ENCODE measurements around the gene CCDC198. TPM values are rescaled to one million over a fixed set of nuclear protein-coding genes. Genes with fewer than 3 reads are reported as not detected.

CCDC198 gene, protein sequence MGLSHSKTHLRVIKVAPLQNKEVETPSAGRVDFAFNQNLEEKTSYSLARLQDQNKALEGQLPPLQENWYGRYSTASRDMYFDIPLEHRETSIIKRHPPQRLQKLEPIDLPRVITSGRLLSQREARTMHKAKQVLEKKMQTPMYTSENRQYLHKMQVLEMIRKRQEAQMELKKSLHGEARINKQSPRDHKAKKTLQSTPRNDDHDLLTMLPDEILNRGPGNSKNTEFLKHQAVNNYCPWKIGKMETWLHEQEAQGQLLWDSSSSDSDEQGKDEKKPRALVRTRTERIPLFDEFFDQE
- not detected in 2 replicates for total RNA-seq

DNA sequence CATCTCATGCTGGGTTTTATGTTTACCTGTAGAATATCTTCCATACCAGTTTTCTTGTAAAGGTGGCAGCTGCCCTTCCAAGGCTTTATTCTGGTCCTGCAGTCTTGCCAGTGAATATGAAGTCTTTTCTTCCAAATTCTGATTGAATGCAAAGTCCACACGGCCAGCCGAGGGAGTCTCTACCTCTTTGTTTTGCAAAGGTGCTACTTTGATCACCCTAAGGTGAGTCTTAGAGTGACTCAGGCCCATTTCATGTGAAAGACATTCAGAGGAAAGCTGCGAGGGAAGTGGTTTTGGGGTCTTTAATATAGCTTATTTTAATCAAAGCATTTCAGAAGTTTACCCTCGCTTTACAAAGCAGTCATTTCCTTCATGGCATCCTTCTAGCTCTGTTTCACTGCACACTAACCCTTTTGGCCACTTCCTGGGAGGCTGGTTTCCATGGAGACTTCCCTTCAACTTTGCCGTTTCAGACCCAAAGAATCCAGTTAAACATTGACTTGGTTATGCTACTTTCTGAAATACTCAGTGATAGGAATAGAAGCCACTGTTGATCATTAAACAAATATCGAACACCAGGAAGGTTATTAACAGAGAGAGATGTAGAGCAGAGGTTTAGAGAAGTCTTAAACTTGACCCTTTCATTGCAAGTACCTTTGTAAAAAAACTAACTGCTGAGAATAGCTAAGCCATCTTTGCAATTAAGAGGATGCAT, at the start of gene CCDC198:
Gene CCDC198, minus strand, starts transcription at position 391 of the 715 bp plus-strand sequence. Its CDS starts 142 bp downstream, at position 249.
- H3K4me3 ChIP-seq (ENCODE audit: low read depth, low read length): no peak within 1 kb of the TSS
- DNase-seq (ENCODE audit: low read depth): no peak

DNA sequence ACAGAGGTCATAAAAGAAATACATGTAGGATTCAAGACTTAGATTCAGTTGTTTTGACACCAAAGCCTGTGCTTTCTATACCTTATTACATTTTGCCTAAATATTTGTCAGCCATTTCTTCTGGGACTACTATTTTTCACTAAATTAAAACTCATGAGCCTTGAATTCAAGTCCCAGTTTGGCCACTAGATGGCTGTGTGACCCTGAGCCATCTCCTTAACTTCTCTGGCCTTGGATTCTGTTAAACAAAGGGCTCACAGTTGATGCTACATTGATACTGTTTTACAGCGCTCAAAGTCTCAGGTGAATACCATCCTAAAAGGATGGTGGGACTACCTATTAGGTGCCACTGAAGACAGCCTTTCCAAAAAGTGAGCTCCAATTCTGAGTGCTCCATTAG, 39.6 kb upstream of the CCDC198 start:
- H3K4me3 ChIP-seq (ENCODE audit: low read depth, low read length): no peak overlapping the region
- TF ChIP-seq, protein P1, sequence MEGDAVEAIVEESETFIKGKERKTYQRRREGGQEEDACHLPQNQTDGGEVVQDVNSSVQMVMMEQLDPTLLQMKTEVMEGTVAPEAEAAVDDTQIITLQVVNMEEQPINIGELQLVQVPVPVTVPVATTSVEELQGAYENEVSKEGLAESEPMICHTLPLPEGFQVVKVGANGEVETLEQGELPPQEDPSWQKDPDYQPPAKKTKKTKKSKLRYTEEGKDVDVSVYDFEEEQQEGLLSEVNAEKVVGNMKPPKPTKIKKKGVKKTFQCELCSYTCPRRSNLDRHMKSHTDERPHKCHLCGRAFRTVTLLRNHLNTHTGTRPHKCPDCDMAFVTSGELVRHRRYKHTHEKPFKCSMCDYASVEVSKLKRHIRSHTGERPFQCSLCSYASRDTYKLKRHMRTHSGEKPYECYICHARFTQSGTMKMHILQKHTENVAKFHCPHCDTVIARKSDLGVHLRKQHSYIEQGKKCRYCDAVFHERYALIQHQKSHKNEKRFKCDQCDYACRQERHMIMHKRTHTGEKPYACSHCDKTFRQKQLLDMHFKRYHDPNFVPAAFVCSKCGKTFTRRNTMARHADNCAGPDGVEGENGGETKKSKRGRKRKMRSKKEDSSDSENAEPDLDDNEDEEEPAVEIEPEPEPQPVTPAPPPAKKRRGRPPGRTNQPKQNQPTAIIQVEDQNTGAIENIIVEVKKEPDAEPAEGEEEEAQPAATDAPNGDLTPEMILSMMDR (IDR thresholded peaks at IDR 0.05; ENCODE audit: insufficient read depth, low read depth, low read length): peak; percentile 48
- peak; percentile 18 for DNase-seq (ENCODE audit: low read depth)

More for the DNA sequence above, at the start of gene CCDC198:
- TF ChIP-seq, protein P1 (IDR thresholded peaks at IDR 0.05; ENCODE audit: insufficient read depth, low read depth, low read length): no peak

DNA sequence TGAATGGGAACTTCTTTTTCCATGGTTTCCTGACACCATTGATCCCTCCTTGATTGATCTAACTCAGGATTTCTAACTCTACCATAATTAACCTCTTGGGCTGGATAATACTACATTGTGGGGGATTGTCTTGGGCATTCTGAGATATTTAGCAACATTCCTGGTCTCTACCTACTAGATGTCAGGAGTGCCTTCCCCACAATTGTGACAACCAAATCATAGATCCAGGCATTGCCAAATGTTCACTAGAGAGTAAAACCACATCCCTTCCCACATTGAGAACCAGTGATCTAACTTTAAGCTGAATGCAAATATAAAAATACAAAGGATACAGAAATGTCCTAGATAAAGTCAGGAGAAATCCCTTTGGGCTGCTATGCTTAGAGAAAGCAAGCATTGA, 36.9 kb upstream of the CCDC198 start:
- no peak for DNase-seq (ENCODE audit: low read depth)
- no peak overlapping the region for H3K4me3 ChIP-seq (ENCODE audit: low read depth, low read length)
- TF ChIP-seq, protein P1 (IDR thresholded peaks at IDR 0.05; ENCODE audit: insufficient read depth, low read depth, low read length): no peak

DNA sequence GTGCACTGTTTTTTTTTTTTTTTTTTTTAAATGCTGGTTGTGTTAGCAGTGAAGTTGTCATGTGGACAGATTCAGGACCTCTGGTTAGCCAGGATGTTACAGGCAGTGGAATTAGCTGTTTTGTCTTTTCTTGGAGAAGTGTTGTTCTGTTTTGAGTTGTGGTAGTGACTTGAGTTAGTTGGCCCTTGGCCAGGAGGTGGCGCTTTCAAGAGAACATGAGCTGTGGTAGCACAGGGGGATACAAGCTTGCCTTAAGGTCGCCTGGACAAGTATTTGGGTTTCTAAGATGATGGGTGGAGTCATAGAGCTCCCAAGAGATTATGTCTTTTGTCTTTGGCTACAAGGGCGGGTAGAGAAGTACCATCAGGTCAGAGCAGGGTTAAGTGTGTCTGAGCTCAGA, 33.3 kb upstream of the CCDC198 start:
- TF ChIP-seq, protein P1 (IDR thresholded peaks at IDR 0.05; ENCODE audit: insufficient read depth, low read depth, low read length): no peak
- no peak for DNase-seq (ENCODE audit: low read depth)
- H3K4me3 ChIP-seq (ENCODE audit: low read depth, low read length): no peak overlapping the region

DNA sequence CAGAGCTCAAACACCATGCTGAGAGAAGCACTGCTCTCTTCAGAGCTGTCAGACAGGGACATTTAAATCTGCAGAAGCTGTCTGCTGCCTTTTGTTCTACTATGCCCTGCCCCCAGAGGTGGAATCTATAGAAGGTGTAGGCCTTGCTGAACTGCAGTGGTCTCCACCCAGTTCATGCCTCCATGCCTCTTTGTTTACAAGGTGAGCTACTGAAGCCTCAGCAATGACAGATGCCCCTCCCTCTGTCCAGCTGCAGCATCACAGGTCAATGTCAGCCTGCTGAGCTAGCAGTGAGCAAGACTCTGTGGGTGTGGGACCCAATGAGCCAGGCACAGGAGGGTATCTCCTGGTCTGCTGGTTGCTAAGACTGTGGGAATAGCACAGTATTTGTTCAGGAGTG, 25.4 kb upstream of the CCDC198 start:
- H3K4me3 ChIP-seq (ENCODE audit: low read depth, low read length): no peak overlapping the region
- DNase-seq (ENCODE audit: low read depth): no peak
- TF ChIP-seq, protein P1 (IDR thresholded peaks at IDR 0.05; ENCODE audit: insufficient read depth, low read depth, low read length): no peak

DNA sequence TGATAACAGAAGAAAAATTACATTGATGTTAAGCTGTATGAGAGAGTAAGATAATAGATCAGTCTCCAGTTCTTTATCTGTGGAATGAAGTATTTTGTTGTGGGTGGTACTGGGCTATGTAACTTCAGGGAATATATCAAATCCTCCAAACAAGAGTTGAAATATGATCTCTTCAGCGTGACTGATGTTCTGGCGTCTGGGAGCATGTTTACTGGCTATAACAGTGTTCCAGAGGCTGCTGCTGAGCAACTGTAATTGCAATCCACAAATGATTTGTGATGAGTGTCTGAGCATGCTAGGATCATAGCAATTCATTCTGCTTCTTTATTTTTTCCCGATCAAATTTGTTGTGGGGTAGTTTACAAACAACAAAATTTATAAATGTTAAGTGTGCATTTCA, 18.6 kb upstream of the CCDC198 start:
- TF ChIP-seq, protein P1 (IDR thresholded peaks at IDR 0.05; ENCODE audit: insufficient read depth, low read depth, low read length): no peak
- no peak overlapping the region for H3K4me3 ChIP-seq (ENCODE audit: low read depth, low read length)
- DNase-seq (ENCODE audit: low read depth): peak; percentile 4
